Measurements from ENCODE around the gene LPP.

LPP gene

DNA sequence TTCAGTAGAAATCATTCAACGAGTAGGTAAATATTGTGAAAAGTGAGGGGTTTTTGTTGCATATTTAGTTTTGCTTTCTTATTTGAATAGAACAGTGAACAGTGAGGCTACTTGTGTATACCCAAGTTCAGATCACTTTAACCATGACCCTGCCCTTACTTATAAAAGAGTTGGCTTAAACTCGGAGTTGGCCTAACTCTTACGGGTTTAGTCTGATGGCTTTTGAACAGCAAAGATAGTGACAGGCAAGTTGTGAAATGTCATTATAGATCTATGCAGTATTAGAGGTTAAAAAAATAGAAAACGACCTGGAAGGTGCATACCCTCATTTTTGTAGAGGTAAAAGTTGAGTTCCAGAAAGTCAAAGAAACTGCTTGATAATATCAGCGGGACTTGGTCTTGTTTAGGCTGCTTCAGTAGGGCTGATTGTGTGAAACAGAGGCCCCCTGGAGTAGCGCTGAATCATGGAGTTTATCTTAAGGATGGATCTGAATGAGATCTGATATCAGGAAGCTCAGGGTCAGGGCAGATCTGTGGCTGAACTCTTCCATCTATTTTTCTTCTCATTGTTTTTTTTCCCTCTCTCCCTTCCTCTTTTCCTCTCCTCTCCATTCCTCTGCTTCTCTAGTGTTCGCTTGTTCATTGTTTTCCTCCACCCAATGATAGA lies 359.8 kb downstream of the LPP start:
- no peak for DNase-seq (ENCODE audit: low read depth in 3 of 3)

GRCh38 chr3:188516515-188516914 lies 362.6 kb downstream of the LPP start:
- peak in 1 of 3 experiments; percentile 2 for DNase-seq (ENCODE audit: low read depth in 3 of 3)

DNA sequence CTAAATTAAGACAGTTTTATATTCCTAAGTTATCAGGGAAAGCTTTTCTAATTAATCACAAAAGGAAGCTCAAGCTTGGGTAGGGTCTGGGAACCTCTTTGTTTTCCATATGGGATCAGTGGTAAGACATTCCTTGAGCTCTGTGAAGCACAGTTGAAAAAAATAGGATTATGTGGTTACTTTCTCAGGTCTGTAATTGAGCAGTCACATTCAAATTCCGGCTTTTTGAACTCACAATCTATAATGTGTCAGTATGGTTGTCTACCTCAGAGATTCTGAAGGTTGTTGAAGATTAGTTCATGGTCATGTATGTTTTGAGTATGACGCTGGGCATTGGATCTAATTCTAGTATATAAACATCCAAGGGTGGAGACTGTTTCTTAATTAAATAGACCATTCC lies 364.5 kb downstream of the LPP start:
- DNase-seq (ENCODE audit: low read depth in 3 of 3), result no peak

DNA sequence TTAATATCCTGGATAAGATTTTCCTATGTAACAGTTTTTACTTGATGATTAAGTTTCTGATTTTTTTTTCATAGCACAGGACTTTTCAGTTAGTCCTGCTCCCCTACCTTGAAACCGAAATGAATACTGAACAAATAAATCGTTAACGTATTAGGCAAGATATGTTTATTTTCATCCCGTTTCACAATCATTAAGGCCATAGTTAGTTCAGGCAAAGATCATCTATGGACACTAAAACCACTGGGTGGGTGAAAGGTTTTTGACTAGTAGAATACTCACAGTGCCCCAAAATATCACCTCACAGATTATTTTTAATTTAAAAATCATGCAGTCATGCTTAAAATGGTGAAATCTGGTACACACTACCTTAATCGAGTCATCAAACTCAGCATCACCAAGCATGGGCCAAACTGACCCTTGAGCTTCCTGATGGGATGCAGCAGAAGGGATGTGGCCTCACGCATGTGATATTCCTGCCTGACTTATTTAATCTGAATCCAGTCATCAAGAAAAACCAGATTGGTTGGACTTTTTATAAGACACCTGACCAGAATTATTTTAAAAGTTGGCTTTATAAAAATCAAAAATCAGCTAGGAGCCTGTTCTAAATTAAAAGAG lies 365.0 kb downstream of the LPP start:
- DNase-seq (ENCODE audit: low read depth in 3 of 3), result no peak

- DNase-seq (ENCODE audit: low read depth in 3 of 3), result no peak
Observed at GRCh38 chr3:188520466-188520865, 366.5 kb downstream of the LPP start.

GRCh38 chr3:188522115-188522514 lies 368.2 kb downstream of the LPP start:
- DNase-seq (ENCODE audit: low read depth in 3 of 3), result no peak

DNA sequence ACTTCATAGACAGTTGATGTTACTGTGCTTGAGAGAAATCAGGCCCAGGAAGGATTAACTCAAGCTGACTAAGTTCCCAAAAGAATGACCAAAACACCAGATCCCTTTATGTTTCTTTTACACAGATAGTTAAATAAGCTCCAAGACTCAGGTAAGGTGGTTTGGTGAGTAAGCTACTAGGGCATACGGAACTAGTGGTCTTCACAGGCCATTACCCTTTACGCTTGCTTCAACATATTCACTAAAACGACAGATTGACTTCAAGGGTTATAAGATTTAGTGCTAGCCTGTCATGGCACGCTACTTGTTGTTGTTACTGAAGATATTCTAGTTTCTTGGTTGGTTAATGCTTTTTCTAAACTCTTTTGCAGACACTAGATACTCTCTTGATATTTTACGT lies 369.3 kb downstream of the LPP start:
- DNase-seq (ENCODE audit: low read depth in 3 of 3), result no peak

- no peak for DNase-seq (ENCODE audit: low read depth in 3 of 3)
Observed at GRCh38 chr3:188524052-188524451, 370.1 kb downstream of the LPP start.

DNA sequence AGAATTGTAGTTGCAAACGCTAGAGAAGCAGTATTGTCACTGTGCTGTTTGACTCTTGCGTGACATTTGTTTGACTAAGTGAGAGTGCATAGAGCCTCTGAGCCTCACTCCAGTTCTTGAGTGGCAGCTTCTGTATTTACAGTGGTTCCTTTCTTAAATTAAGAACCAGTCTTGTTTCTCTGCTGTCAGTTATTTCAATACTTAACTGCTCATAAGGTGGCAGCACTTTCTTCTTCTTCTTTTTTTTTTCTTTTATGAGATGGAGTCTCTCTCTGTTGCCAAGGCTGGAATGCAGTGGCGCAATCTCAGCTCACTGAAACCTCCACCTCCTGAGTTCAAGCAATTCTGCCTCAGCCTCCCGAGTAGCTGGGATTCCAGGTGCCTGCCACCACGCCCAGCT lies 372.1 kb downstream of the LPP start:
- no peak for DNase-seq (ENCODE audit: low read depth in 3 of 3)

- no peak for DNase-seq (ENCODE audit: low read depth in 3 of 3)
Observed at GRCh38 chr3:188527389-188527788, 373.4 kb downstream of the LPP start.

GRCh38 chr3:188528396-188528795 lies 374.4 kb downstream of the LPP start:
- DNase-seq (ENCODE audit: low read depth in 3 of 3), result no peak

- DNase-seq (ENCODE audit: low read depth in 3 of 3), result no peak
Observed at GRCh38 chr3:188529228-188529627, 375.3 kb downstream of the LPP start.

DNA sequence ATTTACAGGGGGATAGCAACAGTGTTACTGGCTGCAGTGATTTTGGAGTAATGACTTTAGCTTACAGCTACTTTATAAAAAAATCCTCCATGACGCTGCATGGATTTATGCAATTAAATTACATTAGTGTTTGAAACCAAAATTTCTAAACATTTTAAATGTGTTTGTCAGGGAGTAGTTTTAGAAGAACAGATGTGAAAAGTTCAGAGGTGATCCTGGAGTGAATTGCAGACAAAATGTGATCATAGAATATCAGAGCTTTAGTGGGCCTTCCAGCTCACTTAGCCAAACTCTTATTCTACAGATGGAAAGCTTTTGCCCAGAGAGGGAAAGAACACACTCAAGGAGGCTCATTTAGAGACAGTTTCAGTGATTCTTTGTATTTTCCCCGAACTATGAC lies 376.3 kb downstream of the LPP start:
- DNase-seq (ENCODE audit: low read depth in 3 of 3), result no peak

GRCh38 chr3:188531210-188531609 lies 377.3 kb downstream of the LPP start:
- DNase-seq (ENCODE audit: low read depth in 3 of 3), result no peak

- no peak for DNase-seq (ENCODE audit: low read depth in 3 of 3)
Observed at GRCh38 chr3:188533172-188533571, 379.2 kb downstream of the LPP start.

DNA sequence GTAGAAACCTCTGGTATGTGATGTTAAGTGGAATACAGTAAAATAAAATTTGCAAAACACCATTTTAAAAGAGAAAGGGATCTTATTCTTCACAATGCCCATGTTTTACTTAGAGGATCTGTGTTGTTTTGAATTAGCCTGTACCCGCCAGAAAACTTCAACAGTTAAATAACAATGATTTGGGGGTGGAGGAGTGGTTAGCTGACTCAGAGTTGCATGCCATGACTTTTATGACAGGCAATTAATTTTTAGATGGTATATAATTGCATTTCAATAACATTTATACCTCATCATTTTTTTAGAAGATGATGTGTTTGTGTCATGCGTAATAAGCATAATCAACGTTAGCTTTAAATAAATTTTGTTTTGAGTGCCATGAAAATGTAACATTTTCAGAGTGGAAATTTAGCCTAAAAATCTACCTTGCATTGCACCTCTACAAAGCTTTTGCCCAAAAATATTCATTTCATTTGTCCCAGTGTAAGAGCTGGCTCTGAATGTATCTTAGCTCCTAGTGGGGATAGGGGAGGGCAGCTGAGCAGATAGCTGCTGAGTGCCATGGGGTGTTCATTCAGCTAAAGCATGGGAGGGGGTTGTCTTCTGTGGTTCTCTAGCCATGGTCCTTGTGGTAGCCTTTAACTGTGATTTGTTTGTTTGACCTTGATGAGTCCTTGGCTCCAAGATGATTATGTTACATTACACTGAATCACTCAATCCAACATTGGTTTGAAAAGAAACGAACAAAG lies 379.8 kb downstream of the LPP start:
- DNase-seq (ENCODE audit: low read depth in 3 of 3), result no peak

DNA sequence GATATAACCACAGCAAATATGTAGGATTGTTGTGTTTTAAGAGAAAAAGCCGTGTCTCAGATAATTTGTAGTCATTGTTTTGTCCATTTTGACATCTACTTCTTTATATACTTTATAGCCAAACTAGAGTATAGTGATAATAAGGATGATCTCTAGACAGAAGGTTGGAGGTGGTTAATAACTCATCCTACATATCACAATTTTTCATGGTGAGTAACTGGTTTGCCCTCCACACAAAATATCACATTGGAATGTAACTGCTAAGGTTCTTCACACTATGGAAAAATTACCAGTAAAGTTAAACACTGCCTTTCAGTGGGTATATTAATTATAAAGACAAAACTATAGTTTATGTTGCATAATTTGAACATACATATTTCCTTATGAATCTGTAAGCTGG lies 380.7 kb downstream of the LPP start:
- DNase-seq (ENCODE audit: low read depth in 3 of 3), result no peak

DNA sequence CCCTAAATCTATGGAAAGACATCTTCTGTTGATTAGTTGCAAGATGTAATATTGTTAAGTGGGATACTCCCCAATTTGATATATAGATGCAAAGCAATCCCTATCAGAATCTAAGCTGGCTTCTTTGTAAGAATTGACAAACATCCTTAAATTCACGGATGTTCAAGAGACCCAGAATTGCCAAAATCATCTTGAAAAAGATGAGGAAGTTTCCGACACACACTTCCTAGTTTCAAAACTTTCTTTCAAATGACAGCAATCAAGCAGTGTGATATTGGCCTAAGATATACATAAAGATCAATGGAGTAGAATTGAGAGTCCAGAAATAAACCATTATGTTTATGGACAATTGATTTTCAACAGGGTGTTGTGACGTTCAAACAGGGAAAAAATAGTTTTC lies 383.6 kb downstream of the LPP start:
- DNase-seq (ENCODE audit: low read depth in 3 of 3), result no peak

GRCh38 chr3:188539037-188539436 lies 385.1 kb downstream of the LPP start:
- DNase-seq (ENCODE audit: low read depth in 3 of 3), result no peak

DNA sequence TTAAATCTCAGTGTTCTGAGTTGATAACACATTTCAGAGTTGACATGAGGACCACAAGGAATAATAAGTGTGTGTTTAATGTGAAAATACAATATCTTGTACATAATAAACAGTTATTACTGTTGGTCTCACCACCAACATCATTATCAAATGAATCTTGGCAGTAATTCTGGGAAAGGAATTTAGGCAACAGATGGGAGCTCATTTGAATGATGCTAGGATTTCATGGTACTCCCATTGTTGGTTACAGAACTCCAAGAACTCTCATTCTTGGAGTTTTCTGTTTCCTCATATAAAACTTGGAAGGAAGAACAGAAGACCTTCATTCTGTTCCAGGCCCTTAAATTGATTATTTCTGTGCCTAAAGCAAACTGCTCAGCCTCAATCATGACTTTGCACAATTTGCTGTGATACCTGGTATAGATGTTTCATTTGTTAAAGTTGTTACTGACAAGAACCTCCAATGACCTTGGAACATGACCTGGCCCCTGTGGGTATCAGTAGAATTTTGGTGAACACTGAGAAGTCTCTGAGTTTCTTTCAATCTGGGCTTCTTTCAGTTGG lies 385.8 kb downstream of the LPP start:
- no peak for DNase-seq (ENCODE audit: low read depth in 3 of 3)

GRCh38 chr3:188542196-188542595 lies 388.2 kb downstream of the LPP start:
- DNase-seq (ENCODE audit: low read depth in 3 of 3), result no peak

DNA sequence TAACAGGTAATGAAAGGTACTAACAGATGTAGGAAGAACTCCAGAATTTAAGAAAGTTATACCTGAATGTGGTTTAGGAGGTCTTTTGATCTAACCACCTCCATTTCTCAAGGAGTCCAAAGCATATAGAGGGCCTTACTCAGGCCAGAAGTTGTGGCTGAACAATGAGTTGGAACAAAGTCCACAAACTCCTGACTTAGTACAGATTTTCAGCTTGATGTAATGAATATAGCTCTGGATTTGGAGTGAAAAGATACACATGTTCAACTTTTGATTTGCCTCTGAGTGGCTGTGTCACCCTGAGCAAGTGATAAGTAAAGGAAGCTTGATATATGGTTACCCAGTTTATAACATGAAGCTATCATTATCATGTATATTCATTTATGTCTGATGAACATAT lies 390.1 kb downstream of the LPP start:
- no peak for DNase-seq (ENCODE audit: low read depth in 3 of 3)

Data from stimulated activated CD4-positive, alpha-beta T cell treated with anti-CD3 and anti-CD28 coated beads, TNF-alpha, amount 100 ng/mL, for 24 hours (primary cell).